ENCODE data around the gene PLEKHM1. TPM values are rescaled to one million over a fixed set of nuclear protein-coding genes. Genes with fewer than 3 reads are reported as not detected.
A peak's percentile ranks its signal among the peaks of the same experiment; 100 is the strongest.
"Not testable (repeated sequence)": the region's sequence is repeated elsewhere in the genome, so short reads cannot be mapped to it uniquely, and the experiment has no call there.

PLEKHM1 gene
- total and polyA plus RNA-seq, 2 of the 13 experiments (the other 11 are each of a cell fraction or from before 2014, with no cell fraction given): 7.6 to 13.5 TPM

- BruUV-seq (replicated peaks); intact Hi-C loops (cut with micrococcal nuclease; ENCODE audit: unreplicated experiment); H3K9me3 ChIP-seq (ENCODE audit: low read length); H3K27me3 ChIP-seq (ENCODE audit: control insufficient read depth in 1 of 2, insufficient read depth in 2 of 2, low read length in 2 of 2); POLR2A ChIA-PET; H4K20me1 ChIP-seq (ENCODE audit: insufficient read depth, low read length); in situ Hi-C loops (cut with HindIII; ENCODE audit: extremely low pct_ligation_motif_present, low pct_unique_long_range_greater_than_20kb); H3K79me2 ChIP-seq (ENCODE audit: insufficient read depth, low read length); H3K27ac ChIP-seq (ENCODE audit: extremely low read length, insufficient read depth, low read length); H3K9ac ChIP-seq (ENCODE audit: insufficient read depth, low read depth, low read length); H3K4me3 ChIP-seq (replicated peaks in 1 of 3; ENCODE audit: insufficient read depth in 1 of 3, low read depth in 2 of 3, low read length in 3 of 3); H3K4me2 ChIP-seq (ENCODE audit: low read depth, low read length); H2AFZ ChIP-seq (ENCODE audit: low read length); CTCF ChIA-PET (ENCODE audit: low intra/inter-chr PET ratio, low total read pairs); H3K36me3 ChIP-seq (replicated peaks in 1 of 2; ENCODE audit: control insufficient read depth in 1 of 2, insufficient read depth in 2 of 2, low read length in 2 of 2); TF ChIP-seq EP300 (CRISPR knock-in tag; IDR thresholded peaks at IDR 0.05; ENCODE audit: borderline replicate concordance); FOXP1 (IDR thresholded peaks at IDR 0.05); SOX13 (IDR thresholded peaks at IDR 0.05); GABPA (IDR thresholded peaks at IDR 0.05; ENCODE audit: low read depth, low read length): not testable (repeated sequence)
- peaks cover 10% of the 10 kb centered on the region for H3K4me1 ChIP-seq (ENCODE audit: insufficient read depth, low read length)
- FAIRE-seq: peak; percentile 94
- 21% methylated on average over 3 of the region's 3 CpGs for WGBS (ENCODE audit: low lambda C conversion rate)
- ATAC-seq: peak; percentile 89
- DNase-seq (ENCODE audit: low spot score): peak; percentile 41
- TF ChIP-seq ZNF18 (CRISPR knock-in tag; IDR thresholded peaks at IDR 0.05; ENCODE audit: insufficient replicate concordance): peak; percentile 37
- TF ChIP-seq ARID4A (CRISPR knock-in tag; IDR thresholded peaks at IDR 0.05; ENCODE audit: borderline replicate concordance): peak; percentile 33; the same call in 1 of the 2 replicates
- peak; percentile 47 for TF ChIP-seq NR2F6 (IDR thresholded peaks at IDR 0.05)
- TF ChIP-seq NR2F6 (CRISPR knock-in tag; IDR thresholded peaks at IDR 0.05): peak; percentile 89
- TF ChIP-seq SAP130 (CRISPR knock-in tag; IDR thresholded peaks at IDR 0.05; ENCODE audit: low read depth): peak; percentile 64
- peak; percentile 57 for TF ChIP-seq HNF4A (CRISPR knock-in tag; IDR thresholded peaks at IDR 0.05)
- TF ChIP-seq EP300 (IDR thresholded peaks at IDR 0.05; ENCODE audit: low read depth in 2 of 2, low read length in 2 of 2): peak in 1 of 2 experiments; percentile 17; a peak in 1 of 4 replicates
- TF ChIP-seq GATAD2A (CRISPR knock-in tag; IDR thresholded peaks at IDR 0.05): peak; percentile 49; the same call in 1 of the 2 replicates
- TF ChIP-seq FOXP1 (CRISPR knock-in tag; IDR thresholded peaks at IDR 0.05): peak; percentile 37; the same call in 1 of the 2 replicates
- TF ChIP-seq NR2C2 (CRISPR knock-in tag; IDR thresholded peaks at IDR 0.05; ENCODE audit: borderline replicate concordance): peak; percentile 83
- TF ChIP-seq RXRB (CRISPR knock-in tag; IDR thresholded peaks at IDR 0.05; ENCODE audit: borderline replicate concordance): peak; percentile 27; the same call in 1 of the 2 replicates
- TF ChIP-seq SOX13 (CRISPR knock-in tag; conservative IDR thresholded peaks at IDR 0.05 in 1 of 2, IDR thresholded peaks at IDR 0.05 in 1 of 2): peak in 1 of 2 experiments; percentile 20; a peak in 1 of 4 replicates
- peak in 1 of 2 experiments; percentile 47; a peak in 2 of 4 replicates for TF ChIP-seq NR2F1 (CRISPR knock-in tag; IDR thresholded peaks at IDR 0.05)
- peak; percentile 88 for TF ChIP-seq ZBTB20 (CRISPR knock-in tag; IDR thresholded peaks at IDR 0.05; ENCODE audit: borderline replicate concordance, low read depth)
- TF ChIP-seq ELF3 (CRISPR knock-in tag; IDR thresholded peaks at IDR 0.05): peak; percentile 67; the same call in 1 of the 2 replicates
- TF ChIP-seq GABPA (CRISPR knock-in tag; IDR thresholded peaks at IDR 0.05; ENCODE audit: low read depth): 0 out of 2 replicates have a peak, but pooled peaks have one; percentile 30
Measured at GRCh38 chr17:45472249-45472648, 18.3 kb downstream of the PLEKHM1 start.
